ENCODE data around the gene HMGN4. TPM values are rescaled to one million over a fixed set of nuclear protein-coding genes. Genes with fewer than 3 reads are reported as not detected.
A peak's percentile ranks its signal among the peaks of the same experiment; 100 is the strongest.

Gene HMGN4
- total RNA-seq, 1 donor from 2014 or later = 20.6 TPM

DNA sequence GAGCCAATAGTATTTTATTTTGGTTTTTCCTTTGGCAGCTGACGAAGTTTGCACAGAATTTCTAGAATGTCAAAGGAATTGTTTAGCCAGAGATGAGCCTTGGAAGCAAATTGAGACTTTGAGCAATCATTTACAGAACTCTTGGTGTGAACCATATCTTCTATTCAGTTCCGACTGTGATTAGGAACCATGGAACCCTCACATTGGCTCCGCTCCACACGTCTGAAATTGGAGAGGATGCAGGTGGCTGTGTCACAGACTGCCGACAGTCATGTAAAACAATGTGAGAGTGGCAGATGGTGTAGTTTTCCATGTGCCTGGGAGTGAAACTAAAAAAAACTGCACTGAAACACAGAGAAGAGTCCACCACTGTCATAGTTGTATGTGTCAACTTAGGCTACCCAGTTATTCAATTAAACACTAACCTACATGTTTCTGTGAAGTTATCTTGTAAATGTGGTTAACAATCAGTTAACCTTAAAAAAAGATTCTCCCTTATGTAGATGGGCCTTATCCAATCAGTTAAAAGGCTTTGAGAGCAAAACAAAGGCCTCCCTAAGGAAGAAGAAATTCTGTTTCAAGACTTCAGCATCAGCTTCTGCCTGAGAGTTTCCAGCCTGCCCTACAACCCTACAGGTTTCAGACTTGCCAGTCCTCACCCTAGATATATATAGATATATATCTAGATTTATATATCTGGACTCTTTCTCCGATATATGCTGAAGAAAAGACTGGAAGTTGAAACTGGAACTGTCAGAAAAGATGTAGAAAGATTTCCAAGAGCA lies 3.3 kb upstream of the HMGN4 start:
- H3K27ac ChIP-seq = peak overlapping the region; percentile 92 to 99
- intact Hi-C loops (cut with DNase I) = loop anchor here (5.0 to 10.0 kb wide), 4 partner anchors 223 to 360 kb away; a partner anchor contains a TSS

DNA sequence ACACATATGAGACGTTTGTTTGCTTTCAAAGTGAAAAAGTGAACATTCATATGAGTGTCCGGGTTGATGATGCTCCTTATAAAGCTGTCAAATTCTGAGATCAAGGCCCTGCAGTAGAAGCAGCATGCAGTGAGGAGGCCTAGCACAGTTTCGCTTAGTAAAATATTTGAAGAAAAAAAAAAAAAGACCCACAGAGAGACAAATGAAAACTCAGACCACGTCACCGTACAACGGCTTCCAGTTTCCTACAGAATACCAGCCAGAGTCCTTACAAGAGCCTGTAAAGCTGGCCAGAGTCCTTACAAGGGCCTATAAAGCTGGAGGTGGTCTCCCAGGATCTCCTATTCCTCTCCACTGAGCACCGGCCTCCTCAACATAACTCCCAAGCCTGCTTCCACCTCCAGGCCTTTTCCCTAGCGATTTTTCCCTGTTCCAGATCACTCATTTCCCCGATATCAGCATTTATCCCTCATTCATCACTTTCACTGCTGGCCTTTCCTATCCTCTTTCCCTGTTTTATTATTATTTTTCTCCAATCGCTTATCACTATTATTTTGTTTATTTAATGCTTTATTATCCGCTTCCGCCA lies 1.5 kb upstream of the HMGN4 start:
- H3K36me3 ChIP-seq = peaks cover 0 to 5% of the 10 kb centered on the region in 2 donors
- peak in 1 of 2 donors; percentile 83 for DNase-seq (ENCODE audit: low spot score in 2 of 2)
- no peaks in the 10 kb centered on the region for H3K27me3 ChIP-seq
- H3K4me1 ChIP-seq = peaks cover 5 to 32% of the 10 kb centered on the region in 2 donors
- H3K9me3 ChIP-seq = no peaks in the 10 kb centered on the region
- peak overlapping the region; percentile 92 to 99 for H3K27ac ChIP-seq
- H3K4me3 ChIP-seq = peak overlapping the region; percentile 89 to 98
- TF ChIP-seq, protein P1, sequence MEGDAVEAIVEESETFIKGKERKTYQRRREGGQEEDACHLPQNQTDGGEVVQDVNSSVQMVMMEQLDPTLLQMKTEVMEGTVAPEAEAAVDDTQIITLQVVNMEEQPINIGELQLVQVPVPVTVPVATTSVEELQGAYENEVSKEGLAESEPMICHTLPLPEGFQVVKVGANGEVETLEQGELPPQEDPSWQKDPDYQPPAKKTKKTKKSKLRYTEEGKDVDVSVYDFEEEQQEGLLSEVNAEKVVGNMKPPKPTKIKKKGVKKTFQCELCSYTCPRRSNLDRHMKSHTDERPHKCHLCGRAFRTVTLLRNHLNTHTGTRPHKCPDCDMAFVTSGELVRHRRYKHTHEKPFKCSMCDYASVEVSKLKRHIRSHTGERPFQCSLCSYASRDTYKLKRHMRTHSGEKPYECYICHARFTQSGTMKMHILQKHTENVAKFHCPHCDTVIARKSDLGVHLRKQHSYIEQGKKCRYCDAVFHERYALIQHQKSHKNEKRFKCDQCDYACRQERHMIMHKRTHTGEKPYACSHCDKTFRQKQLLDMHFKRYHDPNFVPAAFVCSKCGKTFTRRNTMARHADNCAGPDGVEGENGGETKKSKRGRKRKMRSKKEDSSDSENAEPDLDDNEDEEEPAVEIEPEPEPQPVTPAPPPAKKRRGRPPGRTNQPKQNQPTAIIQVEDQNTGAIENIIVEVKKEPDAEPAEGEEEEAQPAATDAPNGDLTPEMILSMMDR (IDR thresholded peaks at IDR 0.05) = no peak
- intact Hi-C loops (cut with DNase I) = loop anchor here (1.0 to 10.0 kb wide), 6 partner anchors 15 to 362 kb away; a partner anchor contains a TSS

More for the DNA sequence above, 3.3 kb upstream of the HMGN4 start:
- Histone ChIP-seq H3K4me3 (no peak overlapping the region), H3K27me3 (no peaks in the 10 kb centered on the region), H3K9me3 (no peaks in the 10 kb centered on the region), H3K4me1 (peaks cover 5 to 30% of the 10 kb centered on the region in 2 donors), H3K36me3 (no peaks in the 10 kb centered on the region)
- peak in 1 of 2 donors; percentile 49 for DNase-seq (ENCODE audit: low spot score in 2 of 2)
- TF ChIP-seq, protein P1 (IDR thresholded peaks at IDR 0.05) = no peak

DNA sequence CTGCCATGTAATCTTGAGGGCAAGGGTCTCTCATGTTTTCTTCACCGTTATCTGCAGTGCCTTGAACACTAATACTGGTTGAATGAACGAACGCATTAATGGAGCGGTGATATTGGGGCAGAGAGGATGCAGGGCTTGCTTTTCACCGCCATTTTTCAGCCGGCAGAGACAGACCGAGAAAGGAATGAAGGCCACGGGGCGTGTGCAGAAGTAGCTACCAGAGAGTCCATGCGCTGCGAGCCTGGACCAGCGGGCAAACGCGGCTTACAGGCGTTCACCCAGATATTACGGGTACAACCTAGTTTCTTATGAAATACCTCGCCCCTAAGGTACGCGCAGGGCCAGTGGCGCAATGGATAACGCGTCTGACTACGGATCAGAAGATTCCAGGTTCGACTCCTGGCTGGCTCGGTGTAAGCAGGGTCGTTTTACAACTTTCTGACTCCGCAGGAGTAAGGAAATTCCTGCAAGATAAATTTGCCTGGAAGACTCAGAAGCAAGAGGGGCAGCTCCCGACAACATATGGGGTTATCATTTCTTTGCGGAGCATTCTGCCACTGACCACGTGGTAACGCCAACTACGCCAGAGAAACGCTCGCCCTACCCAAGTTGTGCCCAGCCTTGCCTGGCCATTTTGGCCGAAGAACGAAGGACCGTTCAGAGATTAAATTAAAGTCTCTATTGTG lies 863 bp upstream of the HMGN4 start:
- H3K27me3 ChIP-seq = no peaks in the 10 kb centered on the region
- TF ChIP-seq, protein P1 (IDR thresholded peaks at IDR 0.05) = no peak
- no peaks in the 10 kb centered on the region for H3K9me3 ChIP-seq
- H3K4me1 ChIP-seq = peaks cover 5 to 32% of the 10 kb centered on the region in 2 donors
- DNase-seq (ENCODE audit: low spot score in 2 of 2) = peak; percentile 75 to 96
- intact Hi-C loops (cut with DNase I) = loop anchor here (1.0 to 10.0 kb wide), 6 partner anchors 16 to 363 kb away; a partner anchor contains a TSS
- peak overlapping the region; percentile 89 to 98 for H3K4me3 ChIP-seq
- peak overlapping the region; percentile 92 to 99 for H3K27ac ChIP-seq
- H3K36me3 ChIP-seq = peaks cover 0 to 5% of the 10 kb centered on the region in 2 donors

DNA sequence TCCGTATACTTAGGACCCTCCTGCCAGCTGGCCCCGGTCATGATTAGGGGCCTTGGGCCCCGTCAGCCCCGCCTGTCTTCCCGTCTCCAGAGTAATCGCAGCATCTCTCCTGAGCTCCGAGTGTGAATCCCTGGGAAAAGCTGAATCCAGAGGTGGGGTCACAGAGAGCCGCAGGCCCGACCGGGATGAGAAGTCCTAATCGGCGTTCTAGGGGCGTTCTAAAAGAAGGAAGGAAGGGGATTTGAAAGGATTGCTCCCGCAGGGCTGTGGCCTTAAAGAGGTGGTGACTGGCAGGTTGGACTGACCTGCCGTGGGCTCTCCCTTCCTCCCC lies 371 bp downstream of the HMGN4 start:
- intact Hi-C loops (cut with DNase I) = loop anchor here (1.0 to 10.0 kb wide), 5 partner anchors 15 to 364 kb away; a partner anchor contains a TSS
- TF ChIP-seq, protein P1 (IDR thresholded peaks at IDR 0.05) = no peak
- peaks cover 5 to 32% of the 10 kb centered on the region in 2 donors for H3K4me1 ChIP-seq

DNA sequence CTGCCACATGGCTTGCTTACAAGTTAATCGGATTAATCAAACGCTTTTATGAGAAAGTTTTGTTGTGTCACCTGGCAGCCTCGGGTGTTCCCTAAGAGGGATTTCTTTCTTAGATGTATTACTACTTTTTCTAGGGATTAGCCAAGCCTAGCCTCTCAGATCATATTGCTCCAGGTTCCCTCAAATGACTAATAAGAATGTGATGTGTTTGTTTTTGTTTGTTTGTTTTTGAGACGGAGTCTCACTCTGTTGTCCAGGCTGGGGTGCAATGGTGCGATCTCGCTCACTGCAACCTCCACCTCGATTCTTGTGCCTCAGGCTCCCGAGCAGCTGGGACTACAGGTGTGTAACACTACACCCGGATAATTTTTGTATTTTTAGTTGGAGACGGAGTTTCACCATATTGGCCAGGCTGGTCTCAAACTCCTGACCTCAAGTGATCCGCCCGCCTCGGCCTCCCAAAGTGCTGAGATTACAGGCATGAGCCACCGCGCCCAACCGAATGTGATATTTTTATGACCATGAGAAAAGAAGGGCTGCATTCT lies 977 bp downstream of the HMGN4 start:
- intact Hi-C loops (cut with DNase I) = loop anchor here (5.0 to 10.0 kb wide), 4 partner anchors 227 to 364 kb away; a partner anchor contains a TSS

More for the DNA sequence above, 371 bp downstream of the HMGN4 start:
- no peak for DNase-seq (ENCODE audit: low spot score in 2 of 2)
- peaks cover 0 to 10% of the 10 kb centered on the region in 2 donors for H3K36me3 ChIP-seq
- H3K9me3 ChIP-seq = no peaks in the 10 kb centered on the region
- H3K27ac ChIP-seq = peak overlapping the region; percentile 92 to 99
- H3K27me3 ChIP-seq = no peaks in the 10 kb centered on the region
- peak overlapping the region; percentile 89 to 98 for H3K4me3 ChIP-seq

More for the DNA sequence above, 977 bp downstream of the HMGN4 start:
- Histone ChIP-seq H3K4me3 (peak overlapping the region; percentile 89 to 98), H3K27me3 (no peaks in the 10 kb centered on the region), H3K27ac (peak overlapping the region; percentile 92 to 99), H3K4me1 (peaks cover 5 to 30% of the 10 kb centered on the region in 2 donors), H3K9me3 (no peaks in the 10 kb centered on the region), H3K36me3 (peaks cover 0 to 10% of the 10 kb centered on the region in 2 donors)
- DNase-seq (ENCODE audit: low spot score in 2 of 2) = peak in 1 of 2 donors; percentile 59
- TF ChIP-seq, protein P1 (IDR thresholded peaks at IDR 0.05) = no peak

All from ascending aorta (tissue), 2 donors.